T follicular helper cell (primary cell): ENCODE data around the gene CENPO.
"Not testable (repeated sequence)": the region's sequence is repeated elsewhere in the genome, so short reads cannot be mapped to it uniquely, and the experiment has no call there.

Experiments used
- DNase-seq: peaks from one replicate; pipeline ENCODE4 v3.0.0-alpha.2; 2020; ENCODE audit warnings: low read depth

CENPO gene

GRCh38 chr2:24788816-24789215, 4.4 kb upstream of the CENPO start:
- no peak for DNase-seq

DNA sequence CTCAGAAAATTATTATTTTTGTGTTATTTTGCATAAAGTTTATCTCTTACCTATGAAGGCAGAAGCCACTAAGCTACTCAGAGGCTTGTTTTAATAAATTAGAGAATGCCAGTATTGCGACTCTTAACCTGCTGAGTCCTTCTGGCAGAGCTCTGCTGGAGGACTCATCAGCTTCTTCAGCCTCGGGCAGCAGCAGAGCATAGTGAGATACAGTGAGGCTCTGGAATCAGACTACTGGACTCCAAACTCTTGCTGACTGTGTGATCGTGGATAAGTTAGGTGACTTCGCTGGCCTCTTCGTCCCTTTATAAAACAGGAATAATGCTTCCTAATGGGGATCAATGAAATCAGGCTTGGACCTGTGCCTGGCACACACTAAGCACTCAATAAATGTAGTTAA, 1.8 kb upstream of the CENPO start:
- no peak for DNase-seq

- no peak for DNase-seq
These were observed 717 bp upstream of the CENPO start for GRCh38 chr2:24792542-24792873.

- no peak for DNase-seq
These were observed 673 bp downstream of the CENPO start for GRCh38 chr2:24793761-24794435.

GRCh38 chr2:24797644-24798043, 4.4 kb downstream of the CENPO start:
- no peak for DNase-seq

GRCh38 chr2:24800487-24800886, 7.3 kb downstream of the CENPO start:
- DNase-seq: not testable (repeated sequence)

DNA sequence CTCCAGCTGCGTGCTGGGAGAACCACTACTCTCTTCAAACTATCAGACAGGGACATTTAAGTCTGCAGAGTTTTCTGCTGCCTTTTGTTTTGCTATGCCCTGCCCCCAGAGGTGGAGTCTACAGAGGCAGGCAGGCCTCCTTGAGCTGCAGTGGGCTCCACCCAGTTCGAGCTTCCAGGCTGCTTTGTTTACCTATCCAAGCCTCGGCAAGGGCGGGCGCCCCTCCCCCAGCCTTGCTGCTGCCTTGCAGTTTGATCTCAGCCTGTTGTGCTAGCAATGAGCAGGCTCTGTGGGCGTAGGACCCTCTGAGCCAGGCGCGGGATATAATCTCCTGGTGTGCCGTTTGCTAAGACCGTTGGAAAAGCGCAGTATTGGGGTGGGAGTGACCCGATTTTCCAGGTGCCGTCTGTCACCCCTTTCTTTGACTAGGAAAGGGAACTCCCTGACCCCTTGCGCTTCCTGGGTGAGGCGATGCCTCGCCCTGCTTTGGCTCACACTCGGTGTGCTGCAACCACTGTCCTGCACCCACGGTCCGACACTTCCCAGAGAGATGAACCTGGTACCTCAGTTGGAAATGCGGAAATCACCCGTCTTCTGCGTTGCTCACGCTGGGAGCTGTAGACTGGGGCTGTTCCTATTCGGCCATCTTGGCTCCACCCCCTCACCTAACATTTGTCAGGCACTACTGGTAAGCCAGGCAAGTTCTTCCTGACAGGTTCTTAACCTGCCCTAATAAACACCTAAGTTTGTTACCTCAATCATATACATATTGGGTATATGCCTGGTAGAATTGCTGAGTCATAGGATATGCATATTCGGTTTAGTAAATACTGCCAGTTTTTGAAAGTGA, 12.8 kb downstream of the CENPO start:
- DNase-seq: not testable (repeated sequence)

DNA sequence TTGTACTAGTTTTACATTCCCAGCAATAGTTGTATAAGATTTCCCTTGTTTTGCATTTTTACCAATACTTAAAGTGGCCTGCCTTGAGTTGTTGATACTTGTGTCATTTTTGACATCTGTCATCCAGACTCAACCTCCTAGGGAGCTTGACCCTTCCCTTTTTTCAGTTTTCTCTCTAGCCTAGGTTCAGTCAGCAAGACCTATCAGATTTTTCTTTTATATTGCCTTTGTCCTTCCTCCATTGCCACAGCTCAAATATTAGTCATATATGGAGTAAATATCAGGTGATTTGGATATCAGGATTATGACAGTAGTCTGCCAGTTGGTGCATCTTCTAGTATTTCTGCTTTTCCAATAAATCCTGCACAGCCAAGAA, 13.4 kb downstream of the CENPO start:
- DNase-seq: no peak

GRCh38 chr2:24809316-24810007, 16.2 kb downstream of the CENPO start:
- DNase-seq: no peak

- DNase-seq: no peak
These were observed 20.5 kb downstream of the CENPO start for GRCh38 chr2:24813691-24814137.

GRCh38 chr2:24814516-24814915, 21.3 kb downstream of the CENPO start:
- no peak for DNase-seq

DNA sequence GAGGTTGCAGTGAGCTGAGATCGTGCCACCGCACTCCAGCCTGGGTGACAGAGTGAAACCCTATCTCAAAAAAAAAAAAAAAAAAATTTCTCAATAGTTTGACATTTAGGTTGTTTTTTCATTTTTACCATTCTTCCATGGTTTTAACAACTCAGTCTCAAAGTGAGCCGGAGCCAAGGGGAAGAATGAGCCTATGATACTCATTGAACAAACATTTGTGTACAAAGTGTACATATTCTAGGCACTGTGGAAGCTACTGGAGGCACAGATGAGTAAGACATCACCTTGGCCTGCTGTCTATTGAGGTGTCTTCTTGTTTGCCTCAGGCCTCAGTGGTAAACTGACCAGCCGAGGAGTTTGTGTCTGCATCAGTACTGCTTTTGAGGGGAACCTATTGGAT, 21.9 kb downstream of the CENPO start:
- DNase-seq: no peak

- no peak for DNase-seq
These were observed 23.2 kb downstream of the CENPO start for GRCh38 chr2:24816404-24816803.

DNA sequence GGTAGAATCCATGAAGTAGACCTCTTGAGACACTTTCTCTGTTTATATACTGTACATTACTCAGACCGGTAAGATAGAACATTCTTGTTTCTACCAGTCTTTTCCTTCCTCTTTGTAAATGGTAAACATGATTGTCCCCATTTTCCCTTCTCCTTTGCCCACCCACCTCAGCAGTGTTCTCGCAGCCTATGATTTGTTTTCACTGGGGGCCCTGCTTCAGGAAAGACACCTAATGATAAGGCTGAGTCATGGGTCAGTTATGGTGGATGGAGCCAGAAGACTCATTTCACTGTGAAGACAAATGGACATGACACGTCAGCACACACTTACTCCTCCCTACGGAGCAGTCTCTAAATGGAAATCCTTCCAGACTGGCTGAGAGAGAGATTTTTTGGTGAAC, 23.7 kb downstream of the CENPO start:
- DNase-seq: no peak

DNA sequence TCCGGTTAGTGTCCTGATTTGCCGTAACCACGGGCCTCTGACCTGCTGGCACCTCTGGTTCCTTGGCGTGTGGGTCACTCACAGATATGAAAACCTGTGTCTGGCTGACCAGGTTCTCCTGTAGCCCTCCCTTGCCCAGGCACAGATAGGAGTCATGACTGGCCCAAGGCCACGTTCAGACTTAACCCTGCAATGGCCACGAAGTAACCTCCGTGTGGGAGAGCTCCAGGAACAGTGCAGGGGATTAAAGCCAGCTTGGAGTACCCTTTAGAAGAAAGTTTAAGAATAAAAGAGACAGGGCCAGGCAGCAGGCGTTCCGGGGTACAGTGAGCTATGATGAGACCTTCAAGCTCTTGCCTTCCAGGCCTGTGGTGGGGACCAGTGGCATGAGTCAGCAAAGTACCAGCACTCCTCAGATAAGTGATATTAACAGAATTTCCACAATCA, 25.5 kb downstream of the CENPO start:
- DNase-seq: no peak

DNA sequence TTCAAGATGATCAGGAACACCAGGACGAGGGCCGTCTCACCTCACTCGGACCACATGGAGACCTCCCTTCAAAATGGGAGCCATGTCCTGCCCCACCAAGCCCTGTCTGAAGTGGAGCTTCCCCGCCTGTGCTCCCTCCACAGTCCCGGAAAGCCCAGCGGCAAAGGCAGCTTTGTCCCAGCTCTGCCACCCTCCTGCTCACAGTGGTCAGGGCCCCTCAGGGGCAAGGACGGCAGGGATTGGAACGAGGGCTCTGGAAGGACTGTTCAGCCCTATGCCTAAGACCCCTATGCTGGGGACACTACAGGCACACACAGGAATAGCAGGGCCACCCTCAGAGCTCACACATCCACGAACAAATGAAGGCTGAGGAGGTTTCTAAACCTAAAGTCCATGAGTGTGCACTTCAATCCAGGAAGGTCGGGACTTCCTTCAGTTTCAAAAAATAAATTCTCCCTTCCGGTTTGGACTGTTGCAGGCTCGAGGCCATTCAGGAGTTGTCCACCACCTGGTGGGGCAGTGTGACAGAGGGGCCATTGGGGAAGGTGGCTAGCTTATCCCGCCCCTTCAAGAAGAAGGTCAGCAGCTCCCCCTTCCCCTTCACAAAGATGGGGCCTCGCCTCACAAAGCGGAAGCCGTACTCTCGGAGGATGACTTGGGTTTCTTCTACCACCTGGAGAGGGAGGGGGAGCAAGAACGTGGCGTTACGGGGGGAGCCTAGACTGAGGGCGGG, 26.4 kb downstream of the CENPO start:
- DNase-seq: no peak

DNA sequence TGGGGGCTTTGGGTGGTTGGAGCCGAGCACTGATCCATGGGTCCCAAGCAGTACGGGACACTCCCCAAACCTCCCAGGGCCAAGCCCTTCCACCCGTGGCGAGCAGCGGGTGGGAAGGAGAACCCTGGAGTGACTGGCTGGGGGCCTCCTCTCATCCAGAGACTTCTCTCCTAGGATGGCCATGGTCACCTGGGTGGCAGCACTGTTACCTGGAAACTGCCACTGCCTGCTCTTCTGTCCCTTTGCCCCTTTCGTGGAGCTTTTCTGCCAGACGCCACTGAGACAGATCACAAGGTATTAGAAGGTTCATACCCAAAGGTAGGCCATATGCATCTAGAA, 26.9 kb downstream of the CENPO start:
- DNase-seq: no peak

DNA sequence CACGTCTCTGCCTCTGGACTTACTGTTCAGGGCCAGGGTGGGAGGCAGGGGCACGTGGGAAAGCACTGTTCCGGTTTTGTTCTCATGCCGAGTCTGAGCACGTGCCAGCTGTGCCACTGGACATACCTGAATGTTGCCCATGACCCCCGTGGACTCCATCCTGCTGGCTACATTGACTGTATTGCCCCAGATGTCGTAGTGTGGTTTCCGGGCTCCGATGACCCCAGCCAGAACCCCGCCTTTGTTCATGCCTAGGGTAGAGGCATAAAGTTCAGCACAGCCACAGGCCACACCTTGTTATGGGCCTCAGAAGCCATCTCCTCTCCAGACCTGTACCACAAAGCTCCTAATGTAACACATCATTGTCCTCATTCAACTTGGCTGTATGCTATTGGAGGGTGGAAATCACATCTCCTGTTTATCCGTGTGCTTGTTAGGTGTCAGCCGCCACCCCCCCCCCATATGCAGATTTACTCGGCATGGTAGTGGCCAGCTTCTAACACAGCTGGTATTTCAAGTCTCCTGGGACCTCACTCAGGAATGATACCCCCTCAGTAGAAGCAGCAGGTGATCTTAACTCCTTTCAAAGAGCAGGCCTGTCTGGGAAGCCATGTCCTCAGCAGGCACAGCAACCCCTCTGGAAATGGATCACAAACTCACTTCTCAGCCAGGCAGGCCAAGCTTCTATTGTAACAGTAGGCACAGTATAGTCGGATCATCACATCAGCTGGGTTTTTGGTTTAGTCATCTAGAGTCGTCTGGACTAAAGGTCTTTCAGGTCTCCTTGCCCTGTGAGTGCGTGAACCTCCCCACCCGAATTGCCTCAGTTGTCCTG, 27.6 kb downstream of the CENPO start:
- no peak for DNase-seq

DNA sequence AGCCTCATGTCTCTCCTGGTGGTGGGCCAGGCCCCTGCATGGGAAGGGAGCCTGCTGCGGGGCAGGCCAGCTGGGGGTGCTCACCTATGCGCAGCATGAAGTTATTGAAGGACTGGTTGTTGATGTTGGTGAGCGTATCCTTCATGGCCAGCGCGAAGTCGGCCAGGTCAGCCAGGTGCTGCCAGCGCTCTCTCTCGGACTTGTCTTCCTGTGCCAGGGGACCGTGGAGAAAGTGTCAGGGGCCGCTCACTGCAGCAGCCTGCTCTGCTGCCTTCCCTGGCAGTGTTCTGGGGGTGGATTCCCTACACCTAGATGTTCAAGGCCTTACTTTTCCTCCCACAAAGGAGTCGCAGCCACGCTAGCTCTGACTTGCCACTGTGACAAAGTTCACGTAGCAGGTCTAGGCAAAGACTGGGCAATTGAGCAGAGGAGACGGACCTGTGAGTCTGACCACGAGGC, 28.2 kb downstream of the CENPO start:
- no peak for DNase-seq

GRCh38 chr2:24822049-24822706, 29.0 kb downstream of the CENPO start:
- no peak for DNase-seq

DNA sequence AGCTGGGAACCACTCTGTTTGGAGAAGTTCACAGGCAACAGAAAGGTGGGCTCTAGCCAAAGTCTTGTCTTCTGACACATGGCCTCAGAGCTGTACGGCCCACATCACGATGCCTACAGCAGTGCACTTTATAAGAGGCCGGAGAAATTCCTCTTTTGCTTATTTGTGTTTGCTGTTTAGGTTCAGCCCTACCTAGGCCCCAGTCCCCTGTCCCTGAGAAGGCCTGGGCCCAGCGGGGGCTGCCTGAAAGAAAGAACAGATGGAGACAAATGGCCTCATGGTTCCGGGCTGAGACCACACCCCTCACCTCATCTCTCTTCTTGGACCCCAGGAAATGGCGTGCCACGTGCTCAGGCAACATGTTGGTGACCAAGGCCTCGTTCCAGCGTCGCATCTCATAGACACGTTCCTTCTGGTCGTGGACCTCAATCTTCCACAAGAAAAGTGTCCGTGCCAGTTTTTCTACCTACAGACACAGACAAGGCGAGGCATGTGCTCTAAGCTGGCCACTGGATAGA, 30.9 kb downstream of the CENPO start:
- DNase-seq: no peak
